Gastroesophageal sphincter (tissue), 2 donors: ENCODE data around the gene WDSUB1.

Source experiments
- EP300 ChIP-seq: sonication (generic); formaldehyde crosslinking; IDR thresholded peaks from one replicate; pipeline ENCODE4 v1.6.1; 2017; ENCODE audit warnings: antibody characterized with exemption, mild to moderate bottlenecking
- POLR2A ChIP-seq, 2 donors: fragments of 450-650 bp; IDR thresholded peaks; one replicate each; pipeline ENCODE4 v1.6.1; 2017; ENCODE audit warnings: antibody characterized with exemption in 2 of 2, mild to moderate bottlenecking in 2 of 2, moderate library complexity in 1 of 2

- TF ChIP-seq POLR2A (IDR thresholded peaks at IDR 0.05) (no peak), EP300 (no peak)
Observed at GRCh38 chr2:159192371-159192918, 94.1 kb downstream of the WDSUB1 start.
